Brain pericyte (primary cell): ENCODE measurements around the gene PALS2.

Experiments used
- DNase-seq: peaks from one replicate; pipeline ENCODE4 v3.0.0-alpha.2; 2012; ENCODE audit warnings: low read depth, low spot score

PALS2 gene

GRCh38 chr7:24587853-24588252 lies 14.6 kb downstream of the PALS2 start:
- no peak for DNase-seq

- no peak for DNase-seq
Observed at GRCh38 chr7:24591152-24591551, 17.9 kb downstream of the PALS2 start.

GRCh38 chr7:24595671-24596418 lies 22.6 kb downstream of the PALS2 start:
- no peak for DNase-seq

GRCh38 chr7:24597014-24597413 lies 23.8 kb downstream of the PALS2 start:
- DNase-seq, result no peak

GRCh38 chr7:24601600-24601999 lies 28.3 kb downstream of the PALS2 start:
- DNase-seq, result no peak

GRCh38 chr7:24602860-24603456 lies 29.7 kb downstream of the PALS2 start:
- DNase-seq, result no peak

GRCh38 chr7:24604630-24605029 lies 31.4 kb downstream of the PALS2 start:
- no peak for DNase-seq

- no peak for DNase-seq
Observed at GRCh38 chr7:24608504-24608903, 35.3 kb downstream of the PALS2 start.

- no peak for DNase-seq
Observed at GRCh38 chr7:24609059-24609458, 35.8 kb downstream of the PALS2 start.

- DNase-seq, result no peak
Observed at GRCh38 chr7:24609570-24609969, 36.3 kb downstream of the PALS2 start.

- DNase-seq, result no peak
Observed at GRCh38 chr7:24611130-24611529, 37.9 kb downstream of the PALS2 start.

GRCh38 chr7:24617957-24618616 lies 44.8 kb downstream of the PALS2 start:
- DNase-seq, result no peak

- no peak for DNase-seq
Observed at GRCh38 chr7:24619978-24620377, 46.7 kb downstream of the PALS2 start.

- no peak for DNase-seq
Observed at GRCh38 chr7:24622646-24623182, 49.5 kb downstream of the PALS2 start.
